Calu3 (cell line): ENCODE results near the gene CA9. TPM values are rescaled to one million over a fixed set of nuclear protein-coding genes. Genes with fewer than 3 reads are reported as not detected.

Experiments
- BruUV-seq: library from RNA; stranded (reverse); fragments of 400-500 nt; replicated peaks from 2 replicates; lab custom pipeline; 2021; lab: Mats Ljungman, UMichigan
- CTCF ChIA-PET: fragments of 300-600 bp; sonication (Branson Sonifier 250); formaldehyde crosslinking; loops from one replicate; lab custom pipeline; 2022; ENCODE audit warnings: antibody characterized with exemption; lab: Charles Lee
- DNase-seq: peaks from one replicate; pipeline ENCODE4 v3.0.0; 2022
- H3K27ac Mint-ChIP-seq: one replicate; pipeline ENCODE4 v1.8.0; 2022; ENCODE audit warnings: mixed read lengths; ENCODE audit not compliant: unreplicated experiment
- H3K27me3 Mint-ChIP-seq: one replicate; pipeline ENCODE4 v1.8.0; 2022; ENCODE audit warnings: mixed read lengths; ENCODE audit not compliant: unreplicated experiment
- H3K36me3 Mint-ChIP-seq: one replicate; pipeline ENCODE4 v1.8.0; 2022; ENCODE audit warnings: mild to moderate bottlenecking, moderate library complexity, mixed read lengths; ENCODE audit not compliant: insufficient read depth, unreplicated experiment
- H3K4me1 Mint-ChIP-seq: one replicate; pipeline ENCODE4 v1.8.0; 2022; ENCODE audit warnings: mild to moderate bottlenecking, low read depth, mixed read lengths; ENCODE audit not compliant: unreplicated experiment
- H3K4me3 Mint-ChIP-seq: one replicate; pipeline ENCODE4 v1.8.0; 2022; ENCODE audit warnings: mild to moderate bottlenecking, low read depth, moderate library complexity, mixed read lengths; ENCODE audit not compliant: unreplicated experiment
- H3K9me3 Mint-ChIP-seq: one replicate; pipeline ENCODE4 v1.8.0; 2022; ENCODE audit warnings: low read depth, mixed read lengths; ENCODE audit not compliant: unreplicated experiment
- CTCF ChIP-seq: fragments of 200-600 bp; IDR thresholded peaks from one replicate; pipeline ENCODE4 v1.8.0; 2022; ENCODE audit warnings: antibody characterized with exemption; ENCODE audit not compliant: unreplicated experiment
- intact Hi-C: fragments of 100-400 bp; cut with micrococcal nuclease; formaldehyde crosslinking; loops from one replicate; pipeline ENCODE4 v1.10.0; 2022; ENCODE audit not compliant: unreplicated experiment
- total RNA-seq: library from RNA; stranded (reverse); gene quantifications from 2 replicates; pipeline ENCODE4 v1.2.3, GENCODE V29; 2022

The CA9 gene
- total RNA-seq, 1 experiment from 2014 or later, result 0.64 TPM

- no peak for TF ChIP-seq CTCF
- H3K4me1 Mint-ChIP-seq, result no peaks in the 10 kb centered on the region
- CTCF ChIA-PET, result no interaction called here
- H3K9me3 Mint-ChIP-seq, result no peaks in the 10 kb centered on the region
- no peak for DNase-seq
- intact Hi-C loops, result no loop called here
- H3K4me3 Mint-ChIP-seq, result no peak overlapping the region
- H3K36me3 Mint-ChIP-seq, result peaks cover 14% of the 10 kb centered on the region
- no TSS peak for BruUV-seq
- no peaks in the 10 kb centered on the region for H3K27me3 Mint-ChIP-seq
- H3K27ac Mint-ChIP-seq, result no peak overlapping the region
Observed at GRCh38 chr9:35725362-35725761, 51.6 kb downstream of the CA9 start.

DNA sequence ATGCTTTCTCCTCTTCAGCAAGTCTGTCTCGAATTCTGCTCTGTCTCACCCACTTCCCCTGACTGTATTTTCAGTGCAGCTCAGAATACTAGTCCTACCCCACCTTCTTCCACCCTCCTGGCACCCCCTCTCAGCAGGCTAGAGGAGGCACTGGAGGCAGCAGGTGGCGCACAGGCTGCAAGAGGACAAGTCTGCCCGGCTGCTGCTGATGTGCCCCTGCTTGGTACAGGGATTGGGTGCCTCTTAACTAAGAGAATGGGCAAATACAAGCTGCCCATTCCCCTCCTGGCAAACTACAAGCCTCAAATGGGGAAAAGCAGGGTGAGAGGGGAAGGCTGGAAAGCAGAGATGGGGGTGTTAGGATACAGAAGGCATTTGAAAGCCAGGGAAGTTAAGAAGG is 53.2 kb downstream of the CA9 start:
- no peaks in the 10 kb centered on the region for H3K27me3 Mint-ChIP-seq
- intact Hi-C loops, result no loop called here
- no TSS peak for BruUV-seq
- no peaks in the 10 kb centered on the region for H3K4me1 Mint-ChIP-seq
- no peak overlapping the region for H3K4me3 Mint-ChIP-seq
- no peak for DNase-seq
- H3K9me3 Mint-ChIP-seq, result no peaks in the 10 kb centered on the region
- CTCF ChIA-PET, result no interaction called here
- no peak for TF ChIP-seq CTCF
- H3K36me3 Mint-ChIP-seq, result peaks cover 23% of the 10 kb centered on the region
- no peak overlapping the region for H3K27ac Mint-ChIP-seq

DNA sequence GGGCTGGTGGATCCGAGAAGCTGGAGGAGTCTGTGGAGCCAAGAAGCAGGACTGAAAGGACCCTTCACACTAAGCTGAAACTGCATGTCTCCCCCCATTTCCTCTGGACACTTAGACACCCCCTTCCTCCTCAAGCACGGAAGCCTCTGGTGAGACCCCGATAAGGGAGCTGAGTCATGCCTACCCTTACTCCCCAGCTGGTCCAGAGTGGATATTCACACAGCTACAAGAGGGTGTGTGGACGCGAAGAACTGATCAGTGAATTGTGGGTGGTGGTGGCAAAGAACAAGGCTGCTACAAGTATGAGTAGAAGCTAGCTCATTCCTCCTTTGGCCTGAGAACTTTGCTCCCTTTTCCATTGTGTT is 53.9 kb downstream of the CA9 start:
- Mint-ChIP-seq H3K27ac (no peak overlapping the region), H3K27me3 (no peaks in the 10 kb centered on the region), H3K36me3 (peaks cover 30% of the 10 kb centered on the region), H3K4me1 (no peaks in the 10 kb centered on the region), H3K4me3 (no peak overlapping the region), H3K9me3 (no peaks in the 10 kb centered on the region)
- intact Hi-C loops, result no loop called here
- no peak for DNase-seq
- no TSS peak for BruUV-seq
- CTCF ChIA-PET, result interaction anchor here (1.0 kb wide), 1 partner anchor 31 kb away, joined by 3 read pairs; no protein-coding TSS in a partner anchor
- no peak for TF ChIP-seq CTCF

GRCh38 chr9:35728041-35728971 is 54.6 kb downstream of the CA9 start:
- H3K9me3 Mint-ChIP-seq, result no peaks in the 10 kb centered on the region
- no peak for DNase-seq
- no peak overlapping the region for H3K27ac Mint-ChIP-seq
- no peaks in the 10 kb centered on the region for H3K27me3 Mint-ChIP-seq
- CTCF ChIA-PET, result interaction anchor here (0.6 to 1.0 kb wide), 2 partner anchors 31 to 32 kb away, joined by 3 to 5 read pairs; no protein-coding TSS in a partner anchor
- no TSS peak for BruUV-seq
- TF ChIP-seq CTCF, result no peak
- no peak overlapping the region for H3K4me3 Mint-ChIP-seq
- H3K4me1 Mint-ChIP-seq, result no peaks in the 10 kb centered on the region
- peaks cover 37% of the 10 kb centered on the region for H3K36me3 Mint-ChIP-seq
- intact Hi-C loops, result no loop called here
